Bronchial epithelial cell (primary cell): ENCODE measurements around the gene CAPN5. TPM values are rescaled to one million over a fixed set of nuclear protein-coding genes. Genes with fewer than 3 reads are reported as not detected.
A peak's percentile ranks its signal among the peaks of the same experiment; 100 is the strongest.

Source experiments
- DNase-seq: peaks from one replicate; pipeline ENCODE4 v3.0.0-alpha.2; 2010; ENCODE audit warnings: low read depth
- FAIRE-seq: peaks from 2 replicates; lab custom pipeline; 2011; peaks lifted over from hg19 to GRCh38; lab: Jason Lieb, UNC
- H3K27me3 ChIP-seq: 2 replicates; pipeline ENCODE4 v1.5.1; 2011; ENCODE audit warnings: low read length; ENCODE audit not compliant: control insufficient read depth, insufficient read depth
- H3K36me3 ChIP-seq: 2 replicates; pipeline ENCODE4 v1.5.1; 2011; ENCODE audit warnings: low read length; ENCODE audit not compliant: control insufficient read depth, insufficient read depth
- H3K4me3 ChIP-seq: 2 replicates; pipeline ENCODE4 v1.5.1; 2011; ENCODE audit warnings: mild to moderate bottlenecking, low read depth, low read length, control low read depth
- total RNA-seq: library from RNA; depleted of rRNA; stranded (reverse); fragments of >200 nt; gene quantifications from 2 replicates; pipeline ENCODE4 v1.2.1, GENCODE V29; 2014
- TF ChIP-seq, protein P1 (sequence below): IDR thresholded peaks from 2 replicates; pipeline ENCODE4 v1.5.1; 2011; ENCODE audit warnings: mild to moderate bottlenecking, moderate library complexity, low read length, control low read depth, inconsistent platforms; ENCODE audit not compliant: insufficient read depth, severe bottlenecking

CAPN5 gene
- total RNA-seq, 1 donor from 2014 or later: 3.2 TPM

DNA sequence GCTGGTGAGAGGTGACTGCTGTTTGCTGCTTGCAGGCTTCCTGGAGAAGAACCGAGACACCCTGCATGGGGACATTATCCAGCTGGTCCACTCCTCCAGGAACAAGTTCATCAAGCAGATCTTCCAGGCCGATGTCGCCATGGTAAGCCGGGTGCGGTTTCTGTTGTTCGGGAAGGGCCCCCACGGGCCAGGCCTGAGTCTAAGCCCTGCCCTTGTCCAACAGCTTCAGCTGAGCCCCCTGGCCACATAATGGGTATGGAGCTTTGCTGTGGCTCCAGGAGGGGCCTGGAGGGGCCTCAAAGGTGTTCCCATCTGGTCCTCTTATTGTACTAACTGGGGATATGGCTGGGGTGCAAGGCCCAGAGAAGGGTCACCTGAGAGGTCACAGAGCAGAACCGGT is 99.2 kb downstream of the CAPN5 start:
- TF ChIP-seq, protein P1, sequence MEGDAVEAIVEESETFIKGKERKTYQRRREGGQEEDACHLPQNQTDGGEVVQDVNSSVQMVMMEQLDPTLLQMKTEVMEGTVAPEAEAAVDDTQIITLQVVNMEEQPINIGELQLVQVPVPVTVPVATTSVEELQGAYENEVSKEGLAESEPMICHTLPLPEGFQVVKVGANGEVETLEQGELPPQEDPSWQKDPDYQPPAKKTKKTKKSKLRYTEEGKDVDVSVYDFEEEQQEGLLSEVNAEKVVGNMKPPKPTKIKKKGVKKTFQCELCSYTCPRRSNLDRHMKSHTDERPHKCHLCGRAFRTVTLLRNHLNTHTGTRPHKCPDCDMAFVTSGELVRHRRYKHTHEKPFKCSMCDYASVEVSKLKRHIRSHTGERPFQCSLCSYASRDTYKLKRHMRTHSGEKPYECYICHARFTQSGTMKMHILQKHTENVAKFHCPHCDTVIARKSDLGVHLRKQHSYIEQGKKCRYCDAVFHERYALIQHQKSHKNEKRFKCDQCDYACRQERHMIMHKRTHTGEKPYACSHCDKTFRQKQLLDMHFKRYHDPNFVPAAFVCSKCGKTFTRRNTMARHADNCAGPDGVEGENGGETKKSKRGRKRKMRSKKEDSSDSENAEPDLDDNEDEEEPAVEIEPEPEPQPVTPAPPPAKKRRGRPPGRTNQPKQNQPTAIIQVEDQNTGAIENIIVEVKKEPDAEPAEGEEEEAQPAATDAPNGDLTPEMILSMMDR: no peak
- Histone ChIP-seq H3K36me3 (no peaks in the 10 kb centered on the region), H3K4me3 (no peak overlapping the region), H3K27me3 (no peaks in the 10 kb centered on the region)
- FAIRE-seq (no peak), DNase-seq (no peak)

DNA sequence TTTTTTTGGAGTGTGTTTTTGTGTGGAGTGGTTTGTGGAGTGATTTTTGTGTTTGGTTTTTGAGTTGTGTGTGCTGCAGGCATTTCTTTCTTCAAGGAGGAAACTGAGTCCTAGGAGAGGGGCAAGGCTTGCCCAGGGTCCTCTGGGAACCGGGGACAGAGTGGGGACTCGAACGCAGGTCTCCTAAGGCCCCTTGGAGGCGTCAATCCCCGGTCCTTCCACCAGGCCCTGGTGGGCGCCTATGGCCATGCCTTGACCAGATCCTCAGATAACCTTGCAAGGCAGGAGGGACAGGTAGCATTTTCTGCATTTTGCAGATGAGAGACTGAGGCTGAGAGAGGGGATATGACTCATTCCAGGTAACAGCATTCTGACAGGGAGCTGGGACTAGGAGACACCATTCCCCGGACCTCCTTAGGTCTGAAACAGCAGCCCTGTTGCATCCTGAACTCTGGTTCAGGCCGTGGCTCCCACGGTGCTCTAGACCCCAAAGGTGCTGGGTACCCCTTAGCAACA is 100.4 kb downstream of the CAPN5 start:
- no peak for FAIRE-seq
- no peaks in the 10 kb centered on the region for H3K27me3 ChIP-seq

DNA sequence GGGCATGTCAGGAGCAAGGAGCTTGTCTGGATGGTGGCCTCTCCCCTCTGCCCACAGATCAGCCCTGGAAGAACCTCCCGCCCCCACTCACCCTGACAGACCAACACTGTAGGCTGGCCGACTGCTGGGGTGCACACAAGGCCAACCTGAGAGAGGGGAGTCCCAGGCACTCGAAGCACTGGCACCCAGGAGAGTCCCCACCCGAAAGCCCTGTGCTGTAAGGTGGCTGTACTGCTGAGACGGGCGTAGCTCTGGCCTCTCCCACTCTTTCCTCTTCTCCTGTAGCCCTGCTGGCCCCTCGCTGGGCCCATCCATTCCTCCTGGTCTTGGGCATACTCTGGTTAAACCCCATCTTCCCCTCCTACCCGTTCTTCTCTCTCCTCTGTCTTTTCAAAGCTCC is 101.0 kb downstream of the CAPN5 start:
- DNase-seq (no peak), FAIRE-seq (no peak)
- TF ChIP-seq, protein P1: no peak
- H3K27me3 ChIP-seq: no peaks in the 10 kb centered on the region
- H3K4me3 ChIP-seq: no peak overlapping the region
- H3K36me3 ChIP-seq: no peaks in the 10 kb centered on the region

More for the DNA sequence above, 100.4 kb downstream of the CAPN5 start:
- H3K4me3 ChIP-seq: no peak overlapping the region
- TF ChIP-seq, protein P1: no peak
- DNase-seq: peak; percentile 10
- no peaks in the 10 kb centered on the region for H3K36me3 ChIP-seq

DNA sequence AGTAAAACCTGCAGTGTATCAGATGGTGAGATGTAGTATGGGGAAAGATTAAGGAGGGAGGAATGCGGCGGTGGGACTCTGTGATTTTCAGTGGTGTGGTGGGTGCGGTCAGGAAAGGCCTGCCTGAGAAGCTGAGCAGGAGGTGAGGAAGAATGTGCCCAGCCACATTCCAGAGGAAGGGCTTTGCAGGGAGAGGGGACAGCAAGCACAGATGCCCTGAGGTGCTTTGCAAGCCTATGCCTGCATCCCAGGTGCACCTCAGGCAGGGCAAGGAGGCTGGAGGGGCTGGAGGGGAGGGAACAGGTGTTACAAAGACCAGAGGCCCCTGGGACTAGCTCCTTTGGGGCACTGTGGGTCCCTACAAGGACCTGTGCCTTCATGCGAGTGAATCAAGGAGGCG is 103.3 kb downstream of the CAPN5 start:
- Histone ChIP-seq H3K4me3 (no peak overlapping the region), H3K27me3 (no peaks in the 10 kb centered on the region), H3K36me3 (no peaks in the 10 kb centered on the region)
- FAIRE-seq: no peak
- TF ChIP-seq, protein P1: no peak
- peak; percentile 12 for DNase-seq

DNA sequence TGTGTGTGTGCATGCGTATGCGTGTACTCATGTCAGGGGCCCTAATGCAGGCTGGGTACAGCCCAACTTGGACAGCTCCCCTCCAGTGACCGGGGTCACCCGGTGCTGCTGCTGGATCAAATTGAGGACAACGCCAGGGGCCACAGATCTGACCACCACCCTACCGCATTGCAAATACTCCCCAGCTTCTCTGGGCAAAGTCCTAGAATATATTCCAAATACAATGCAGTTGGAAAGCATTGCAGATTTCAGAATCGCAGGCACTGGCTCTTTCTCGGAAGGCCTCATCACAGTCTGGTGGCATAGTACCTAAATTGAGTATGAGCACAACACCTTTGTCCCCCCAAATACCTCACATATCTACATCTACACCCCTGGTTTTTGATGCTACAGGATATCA is 104.5 kb downstream of the CAPN5 start:
- no peaks in the 10 kb centered on the region for H3K36me3 ChIP-seq
- TF ChIP-seq, protein P1: no peak
- DNase-seq (no peak), FAIRE-seq (no peak)
- no peaks in the 10 kb centered on the region for H3K27me3 ChIP-seq
- H3K4me3 ChIP-seq: no peak overlapping the region
